Fibroblast of skin of left biceps (primary cell): Measurements from ENCODE around the gene PELI1.

Experiments used
- DNase-seq, 2 experiments: peaks; one replicate each; pipeline ENCODE4 v3.0.0-alpha.2; 2013; ENCODE audit warnings: low read depth in 2 of 2

The PELI1 gene

DNA sequence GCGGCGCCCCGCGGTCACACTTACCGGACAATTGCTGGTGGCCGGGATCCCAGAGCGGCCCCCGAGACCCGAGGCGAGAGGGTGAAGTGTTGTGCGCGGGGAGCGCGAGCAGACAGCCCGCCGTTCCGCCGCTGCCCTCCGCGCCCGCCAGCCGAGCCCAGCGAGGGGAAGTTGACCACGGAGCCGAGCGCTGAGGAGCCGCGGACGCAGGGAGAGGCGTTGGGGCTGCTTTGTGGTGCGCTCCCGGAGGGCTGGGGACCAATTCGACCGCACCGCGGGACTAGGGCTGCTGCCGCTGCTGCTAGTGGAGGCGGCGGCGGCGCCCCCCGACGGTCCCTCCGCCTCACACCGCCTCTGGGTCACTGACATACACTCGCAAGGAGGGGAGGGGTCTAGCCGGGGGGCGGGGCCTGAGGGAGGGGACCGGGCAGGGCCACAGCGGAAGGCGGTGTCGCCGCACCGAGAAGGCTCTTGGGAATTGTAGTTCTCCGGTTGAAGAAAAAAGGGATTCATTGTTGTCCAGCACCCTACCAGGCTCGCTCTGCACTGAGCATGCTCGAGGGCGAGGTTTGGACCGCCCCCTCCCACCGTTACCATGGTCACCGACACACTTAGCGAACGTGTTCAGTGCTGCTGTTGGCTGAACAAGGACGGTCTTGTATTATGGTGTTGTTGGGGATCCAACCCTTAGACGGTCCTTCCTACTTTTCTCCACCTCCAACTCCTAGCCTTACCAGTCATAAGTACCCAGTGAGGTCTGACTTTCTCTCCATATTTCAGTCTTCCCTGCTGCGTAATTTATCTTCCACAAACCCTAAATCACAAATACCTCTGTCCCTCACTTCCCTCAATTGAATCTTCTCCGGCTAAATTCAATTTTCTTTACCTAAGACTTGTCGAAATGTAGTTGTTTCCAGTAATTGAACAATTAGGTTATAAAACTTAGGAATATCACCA lies at the start of gene PELI1:
PELI1 (minus strand) TSS at position 364 of the 957 bp plus-strand sequence. CDS start 36,110 bp downstream, outside the sequence.
- peak; percentile 91 to 92 for DNase-seq

DNA sequence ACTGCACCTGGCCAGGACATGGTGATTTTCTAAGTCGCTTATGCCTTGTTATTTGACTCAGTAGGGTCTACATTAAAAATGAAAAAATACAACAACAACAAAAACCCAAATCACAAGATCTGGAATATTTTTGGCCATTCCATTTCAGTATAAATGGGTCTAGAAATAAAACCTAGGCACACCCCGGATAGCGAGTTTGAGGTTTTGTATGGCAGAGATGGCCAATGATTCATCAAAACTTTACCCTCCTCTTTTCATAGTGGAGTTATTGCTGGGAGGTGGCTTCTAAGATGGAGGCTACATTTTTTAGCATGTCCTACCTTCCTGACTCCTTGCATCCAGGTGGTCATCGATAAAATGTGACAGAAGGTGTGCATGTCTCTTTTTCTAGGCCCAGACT lies 49.3 kb upstream of the PELI1 start:
- DNase-seq = no peak

DNA sequence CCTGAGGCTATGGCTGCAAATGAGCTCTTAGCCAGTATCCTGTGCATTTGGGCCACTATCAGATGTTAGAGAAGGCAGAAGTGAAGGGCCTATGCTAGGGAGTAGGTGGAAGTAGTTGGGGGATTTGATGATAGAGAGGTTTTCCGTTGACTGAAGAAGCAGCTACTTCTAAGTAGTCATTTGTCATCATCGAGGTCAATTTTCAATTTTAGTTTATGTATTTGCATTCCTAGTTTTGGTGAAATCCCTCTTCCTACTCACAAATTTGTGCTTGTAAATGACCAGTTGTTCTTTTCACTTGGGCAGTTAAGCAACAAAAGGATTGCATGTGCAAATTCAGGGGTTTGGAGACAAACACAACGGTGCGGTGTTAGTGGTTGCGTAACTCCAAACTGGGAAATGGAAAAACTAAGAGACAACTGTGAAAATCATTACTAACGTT lies 48.5 kb upstream of the PELI1 start:
- no peak for DNase-seq

- DNase-seq = no peak
Measured at GRCh38 chr2:64192125-64192479, 47.9 kb upstream of the PELI1 start.

GRCh38 chr2:64189586-64189985 lies 45.4 kb upstream of the PELI1 start:
- no peak for DNase-seq

- DNase-seq = no peak
Measured at GRCh38 chr2:64189167-64189566, 44.9 kb upstream of the PELI1 start.

- no peak for DNase-seq
Measured at GRCh38 chr2:64186699-64187605, 42.7 kb upstream of the PELI1 start.

DNA sequence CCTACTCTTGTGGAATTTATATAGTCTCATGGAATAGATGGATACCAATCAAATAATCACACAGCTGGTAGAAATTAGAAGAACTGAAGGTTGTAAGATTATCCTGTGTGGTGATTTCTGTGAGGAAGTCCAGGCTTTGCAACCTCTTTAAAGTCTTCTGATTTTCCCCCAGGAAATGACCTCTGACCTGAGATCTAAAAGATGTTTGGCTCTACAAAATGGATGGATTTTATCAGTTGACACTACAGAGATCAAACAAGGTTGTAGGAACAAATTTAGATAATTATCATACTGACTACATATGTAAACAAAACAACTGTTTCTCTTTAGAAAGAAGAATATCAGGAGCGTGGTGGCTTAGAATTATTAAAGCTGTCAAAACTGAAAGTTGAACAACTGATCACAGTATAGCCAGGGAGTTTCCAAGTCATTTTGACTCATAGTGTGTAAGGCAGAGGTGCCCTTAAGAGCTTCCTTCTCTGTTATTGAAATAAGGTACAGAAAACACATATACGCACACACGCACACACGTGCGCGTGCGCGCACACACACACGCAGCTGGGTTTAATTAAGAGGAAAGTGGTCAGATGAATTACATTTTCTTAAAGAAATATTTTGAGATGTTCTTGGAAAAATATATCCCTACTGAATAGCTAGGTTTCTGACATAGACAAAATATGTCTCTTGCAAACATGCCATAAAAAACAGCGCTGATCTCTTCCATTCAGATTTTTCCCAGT lies 35.5 kb upstream of the PELI1 start:
- DNase-seq = peak in 1 of 2 experiments; percentile 45

GRCh38 chr2:64177315-64177714 lies 33.1 kb upstream of the PELI1 start:
- DNase-seq = peak in 1 of 2 experiments; percentile 33

GRCh38 chr2:64175419-64176197 lies 31.4 kb upstream of the PELI1 start:
- DNase-seq = no peak

- DNase-seq = no peak
Measured at GRCh38 chr2:64173156-64174135, 29.2 kb upstream of the PELI1 start.

GRCh38 chr2:64168756-64169155 lies 24.5 kb upstream of the PELI1 start:
- DNase-seq = no peak

GRCh38 chr2:64168201-64168600 lies 24.0 kb upstream of the PELI1 start:
- DNase-seq = no peak

- no peak for DNase-seq
Measured at GRCh38 chr2:64166637-64167420, 22.6 kb upstream of the PELI1 start.

DNA sequence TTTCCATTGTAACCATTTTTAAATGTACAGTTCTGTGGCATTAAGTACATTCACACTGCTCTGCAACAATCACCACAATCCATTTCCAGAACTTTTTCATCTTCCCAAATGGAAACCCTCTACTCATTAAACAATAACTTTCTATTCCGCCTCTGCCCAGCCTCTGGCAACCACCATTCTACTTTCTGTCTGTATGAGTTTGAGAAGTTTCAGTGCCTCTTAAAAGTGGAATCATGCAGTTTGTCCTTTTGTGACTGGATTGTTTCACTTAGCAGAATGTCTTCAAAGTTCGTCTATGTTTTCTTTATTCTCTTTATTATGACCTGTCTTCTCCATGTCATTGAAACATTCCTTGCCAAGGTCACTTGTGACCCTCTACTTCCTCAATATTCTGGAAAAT lies 22.0 kb upstream of the PELI1 start:
- no peak for DNase-seq

DNA sequence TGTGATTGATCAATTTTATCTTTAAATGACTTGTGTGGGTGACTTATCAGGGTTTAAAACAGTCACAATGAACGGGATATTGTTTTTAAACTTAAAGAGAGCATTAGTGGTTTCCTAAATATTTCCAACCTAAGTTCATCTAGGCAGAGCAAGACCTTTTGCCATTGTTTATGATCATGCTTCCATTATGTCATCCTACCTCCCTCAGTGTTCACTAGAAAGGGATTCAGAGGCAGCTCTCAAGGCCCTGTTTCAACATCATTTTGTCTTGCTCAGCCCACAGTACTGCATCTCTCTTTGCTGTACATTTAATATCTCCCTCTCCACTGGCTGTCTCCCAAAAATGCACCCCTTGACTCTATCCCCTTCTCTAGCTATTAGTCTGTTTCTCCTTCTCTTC lies 21.5 kb upstream of the PELI1 start:
- no peak for DNase-seq

DNA sequence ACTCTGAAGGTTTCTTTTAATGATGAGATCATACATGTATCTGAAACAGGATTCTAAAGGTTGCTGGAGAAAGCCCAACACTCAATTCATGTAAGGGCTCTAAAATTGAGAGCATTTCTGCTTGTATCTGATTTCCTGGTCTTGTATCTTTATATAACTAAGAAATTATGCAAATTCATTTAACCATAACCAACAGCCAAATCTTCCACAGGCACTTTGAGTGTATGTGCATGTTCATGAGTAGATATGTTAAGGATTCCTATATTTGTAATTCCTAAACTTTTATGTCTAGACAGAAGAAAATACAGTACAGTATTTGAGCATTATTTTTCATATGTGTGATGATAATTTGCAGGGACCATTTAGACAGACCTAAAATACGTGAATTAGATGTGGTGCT lies 20.4 kb upstream of the PELI1 start:
- DNase-seq = no peak

DNA sequence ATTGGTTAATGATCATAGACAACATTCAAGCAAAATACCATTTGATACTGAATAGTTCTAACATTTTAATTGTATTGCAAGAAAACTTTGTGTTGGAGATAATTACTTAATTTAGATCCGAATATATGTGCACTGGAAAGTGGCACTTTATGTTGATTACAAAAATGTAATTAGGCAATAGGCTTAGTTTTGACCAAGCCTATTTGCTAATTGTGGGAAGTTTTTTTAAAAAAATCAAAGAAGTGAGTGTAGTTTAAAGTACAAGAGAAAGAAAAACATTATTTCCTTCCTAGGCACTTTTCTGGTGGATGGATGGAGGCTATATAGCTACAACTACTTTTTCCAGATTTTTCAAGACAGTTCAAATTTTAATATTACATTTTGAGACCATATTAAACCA lies 18.3 kb upstream of the PELI1 start:
- no peak for DNase-seq

DNA sequence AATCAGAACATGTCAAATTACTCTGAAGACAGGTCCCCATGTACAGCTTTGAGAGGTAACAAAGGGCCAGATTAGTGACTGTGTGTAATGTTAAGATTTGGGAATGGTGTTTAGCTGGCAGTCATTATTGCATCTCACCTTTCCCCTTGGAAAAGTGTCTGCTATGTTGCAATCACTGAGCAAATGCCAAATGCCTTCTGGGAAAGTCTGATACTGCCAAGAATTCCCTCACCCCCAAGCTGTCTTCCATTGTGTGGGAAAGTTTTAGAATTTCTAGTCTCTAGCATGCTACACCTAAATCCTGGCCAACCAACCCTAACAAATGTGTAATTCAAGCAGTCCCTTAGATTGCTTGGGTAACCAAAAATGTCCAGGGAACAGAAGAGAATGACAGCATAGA lies 13.6 kb upstream of the PELI1 start:
- DNase-seq = no peak
